ENCODE results near the gene RGS19.
A peak's percentile ranks its signal among the peaks of the same experiment; 100 is the strongest.
"Not testable (repeated sequence)": the region's sequence is repeated elsewhere in the genome, so short reads cannot be mapped to it uniquely, and the experiment has no call there.

Gene RGS19

DNA sequence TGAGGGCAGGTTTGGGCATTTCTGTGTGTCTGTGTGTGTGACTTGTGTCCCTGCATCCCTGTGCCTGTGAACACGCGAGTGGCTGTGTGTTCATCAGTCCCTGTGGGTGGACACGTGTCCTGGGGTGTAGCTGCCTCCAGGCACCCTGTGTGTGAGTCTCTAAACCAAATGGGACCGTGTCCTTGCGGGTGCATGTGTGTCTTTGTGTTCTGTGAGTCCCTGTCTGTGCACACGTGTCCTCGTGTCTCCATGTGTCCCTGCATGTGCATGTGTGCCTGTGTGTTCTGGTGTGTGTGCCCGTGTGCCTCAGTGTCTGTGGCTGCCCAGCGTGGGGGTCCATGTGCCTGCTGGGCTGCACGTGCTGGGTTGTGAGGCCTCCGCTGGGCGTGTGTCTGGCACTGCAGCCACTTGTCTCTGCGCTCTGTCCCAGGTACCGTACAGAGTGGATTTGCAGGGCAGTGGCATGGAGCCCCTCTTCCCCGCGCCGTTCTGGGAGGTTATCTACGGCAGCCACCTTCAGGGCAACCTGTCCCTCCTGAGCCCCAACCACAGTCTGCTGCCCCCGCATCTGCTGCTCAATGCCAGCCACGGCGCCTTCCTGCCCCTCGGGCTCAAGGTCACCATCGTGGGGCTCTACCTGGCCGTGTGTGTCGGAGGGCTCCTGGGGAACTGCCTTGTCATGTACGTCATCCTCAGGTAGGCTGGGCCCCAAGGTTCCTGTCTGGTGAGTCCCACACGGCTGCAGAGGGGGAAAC, 13.1 kb upstream of the RGS19 start:
- no peak for DNase-seq

DNA sequence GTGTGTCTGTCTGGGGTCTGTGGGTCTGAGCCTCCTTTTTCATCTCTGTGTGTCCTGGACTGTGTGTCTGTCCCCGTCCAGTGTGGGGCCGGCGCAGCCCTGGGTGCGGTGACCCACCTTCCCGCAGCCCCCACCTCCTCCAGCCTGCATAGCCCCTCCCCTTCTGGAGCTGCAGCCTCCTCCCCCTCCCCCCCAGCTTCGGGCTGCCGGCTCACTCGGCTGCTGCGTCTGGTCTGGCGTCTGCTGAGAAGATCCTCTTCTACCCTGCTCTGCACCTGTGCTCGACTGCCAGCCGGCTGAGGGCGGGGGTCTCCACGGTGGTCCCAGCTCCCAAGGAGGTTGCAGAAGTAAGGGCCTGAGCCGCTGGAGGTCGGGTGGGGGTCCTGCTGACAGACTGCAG, 12.5 kb upstream of the RGS19 start:
- DNase-seq = no peak

DNA sequence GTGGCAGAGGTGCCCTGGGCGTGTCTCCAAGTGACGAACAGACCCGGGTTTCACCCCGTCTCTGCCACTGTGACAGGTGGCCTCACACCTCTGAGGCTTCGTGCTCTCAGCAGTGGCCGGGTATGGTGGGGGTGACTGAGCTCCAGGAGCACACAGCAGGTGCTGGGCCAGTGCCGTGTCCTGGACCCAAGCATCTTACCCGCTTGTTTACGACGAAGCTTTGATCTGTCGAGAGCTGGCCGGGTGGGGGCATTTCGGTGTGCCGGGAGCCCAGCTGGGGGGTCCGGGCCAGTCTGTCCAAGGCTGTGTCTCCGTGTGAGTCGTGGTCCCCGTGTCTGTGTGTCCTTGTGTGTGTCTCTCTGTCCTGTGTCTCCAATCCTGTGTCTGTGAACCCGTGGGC, 12.0 kb upstream of the RGS19 start:
- DNase-seq = no peak

DNA sequence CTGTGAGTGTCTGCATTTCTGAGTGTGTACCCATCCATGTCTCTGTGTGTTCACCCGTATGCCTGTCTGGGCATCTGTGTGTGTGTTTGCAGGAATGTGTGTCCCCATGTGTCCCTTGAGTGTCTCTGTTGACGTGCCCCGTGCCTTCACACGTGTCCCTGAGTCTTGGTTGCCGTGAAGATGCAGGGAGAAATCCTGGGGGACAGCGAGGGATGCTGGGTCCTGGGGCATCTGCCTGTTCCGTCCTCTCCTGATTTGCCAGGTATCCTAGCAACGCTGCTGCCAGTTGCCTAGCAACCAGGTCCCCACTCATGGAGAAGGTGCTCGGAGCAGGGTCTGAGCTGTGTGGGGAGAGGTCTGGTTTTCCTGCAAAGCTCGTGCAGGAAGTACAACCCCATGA, 10.8 kb upstream of the RGS19 start:
- no peak for DNase-seq

DNA sequence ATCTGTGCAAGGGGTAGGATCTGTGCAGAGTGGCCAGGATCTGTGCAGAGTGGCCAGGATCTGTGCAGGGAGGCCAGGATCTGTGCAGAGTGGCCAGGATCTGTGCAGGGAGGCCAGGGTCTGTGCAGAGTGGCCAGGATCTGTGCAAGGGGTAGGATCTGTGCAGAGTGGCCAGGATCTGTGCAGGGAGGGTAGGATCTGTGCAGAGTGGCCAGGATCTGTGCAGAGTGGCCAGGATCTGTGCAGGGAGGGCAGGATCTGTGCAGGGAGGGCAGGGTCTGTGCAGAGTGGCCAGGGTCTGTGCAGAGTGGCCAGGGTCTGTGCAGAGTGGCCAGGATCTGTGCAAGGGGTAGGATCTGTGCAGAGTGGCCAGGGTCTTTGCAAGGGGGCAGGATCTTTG, 9.3 kb upstream of the RGS19 start:
- DNase-seq = not testable (repeated sequence)

DNA sequence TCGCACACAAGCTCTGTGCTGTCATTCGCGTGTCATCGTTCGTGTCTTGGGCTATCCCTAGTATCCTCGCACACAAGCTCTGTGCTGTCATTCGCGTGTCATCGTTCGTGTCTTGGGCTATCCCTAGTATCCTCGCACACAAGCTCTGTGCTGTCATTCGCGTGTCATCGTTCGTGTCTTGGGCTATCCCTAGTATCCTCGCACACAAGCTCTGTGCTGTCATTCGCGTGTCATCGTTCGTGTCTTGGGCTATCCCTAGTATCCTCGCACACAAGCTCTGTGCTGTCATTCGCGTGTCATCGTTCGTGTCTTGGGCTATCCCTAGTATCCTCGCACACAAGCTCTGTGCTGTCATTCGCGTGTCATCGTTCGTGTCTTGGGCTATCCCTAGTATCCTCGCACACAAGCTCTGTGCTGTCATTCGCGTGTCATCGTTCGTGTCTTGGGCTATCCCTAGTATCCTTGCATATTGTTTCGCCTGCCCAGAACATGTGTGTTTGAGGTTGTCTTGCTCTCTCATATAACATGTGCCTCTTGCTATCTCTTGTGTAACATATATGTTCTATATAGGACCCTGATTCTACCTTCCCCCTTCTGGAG, 8.0 kb upstream of the RGS19 start:
- DNase-seq = not testable (repeated sequence)

DNA sequence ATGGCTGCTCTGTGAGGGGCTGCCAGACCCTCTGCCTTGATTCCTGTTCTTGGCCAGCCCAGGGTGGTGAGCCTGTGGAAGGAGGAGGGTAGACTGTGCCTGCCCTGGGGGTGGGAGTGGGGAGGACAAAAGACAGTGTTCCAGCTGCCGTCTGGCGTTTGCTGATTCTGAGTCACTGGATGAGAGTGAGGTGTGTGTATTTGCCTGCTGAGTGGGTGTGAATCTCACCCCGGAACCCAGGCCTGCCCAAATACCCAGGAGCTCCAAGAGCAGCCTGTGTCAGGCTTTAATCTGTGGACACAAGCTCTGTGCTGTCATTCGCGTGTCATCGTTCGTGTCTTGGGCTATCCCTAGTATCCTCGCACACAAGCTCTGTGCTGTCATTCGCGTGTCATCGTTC, 7.5 kb upstream of the RGS19 start:
- no peak for DNase-seq

DNA sequence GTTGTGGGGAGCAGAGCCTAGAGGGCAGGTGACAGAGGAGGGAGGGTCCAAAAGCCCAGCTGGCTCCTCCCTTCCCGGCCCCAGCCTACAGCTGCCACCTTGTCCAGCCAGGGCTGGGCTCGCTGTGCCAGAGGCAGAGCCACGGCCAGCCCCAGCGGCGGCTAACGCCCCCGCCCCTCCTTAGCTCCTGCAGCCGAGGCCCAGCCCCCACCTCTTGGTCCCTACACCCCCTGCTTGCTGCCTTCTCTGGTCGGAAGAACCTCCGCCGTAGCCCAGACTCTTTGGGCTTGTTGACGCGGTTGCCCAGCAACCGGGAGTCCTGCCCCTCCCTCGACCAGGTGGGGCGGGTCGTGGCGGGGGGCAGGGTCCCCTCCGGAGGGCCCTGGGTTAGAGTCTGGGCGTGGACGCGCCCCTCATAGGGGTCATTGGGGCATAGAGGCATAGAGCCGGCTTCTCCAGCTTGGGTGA, 5.4 kb upstream of the RGS19 start:
- no peak for DNase-seq

DNA sequence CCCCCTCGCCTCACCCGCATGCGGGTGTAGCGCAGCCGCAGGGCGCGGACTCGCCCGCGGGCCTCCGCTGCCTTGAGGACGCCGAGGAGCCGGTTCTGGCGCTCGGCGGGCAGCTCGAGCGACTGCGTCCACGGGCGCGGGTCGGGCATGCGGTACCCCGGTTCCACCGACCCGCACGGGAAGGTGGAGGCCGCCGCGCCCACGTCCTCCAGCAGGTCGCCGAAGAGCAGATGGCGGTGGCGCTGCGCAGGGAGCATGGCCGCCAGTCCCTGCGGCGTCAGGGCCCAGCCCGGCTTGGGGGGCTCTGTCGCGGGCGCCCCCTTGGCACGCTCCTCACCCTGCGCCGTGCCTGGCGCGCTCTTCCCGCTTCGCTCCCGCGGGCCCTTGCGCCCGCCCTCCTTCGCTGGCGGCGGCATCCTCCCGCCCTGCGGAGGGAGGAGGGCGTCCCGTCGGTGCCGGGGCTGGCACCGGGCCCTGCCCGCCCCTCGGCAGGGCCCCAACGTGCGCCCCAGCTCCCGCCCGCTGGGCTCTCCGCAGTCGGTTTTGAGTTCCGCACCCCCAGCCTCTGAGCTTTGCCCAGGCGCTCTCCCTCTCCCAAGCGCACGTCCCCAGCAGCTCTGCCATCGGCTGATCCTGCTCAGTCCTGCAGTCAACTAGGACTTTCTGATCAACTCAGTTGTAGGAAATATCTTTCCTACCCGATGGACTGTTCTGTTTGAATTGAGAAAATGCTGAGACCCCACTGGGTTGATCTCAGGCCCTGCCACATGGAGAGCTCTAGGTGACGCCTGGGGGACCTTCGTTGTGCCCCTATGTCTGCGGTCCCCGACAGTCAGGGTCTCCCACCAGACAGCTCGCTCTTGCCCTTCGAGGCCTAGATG, 4.7 kb upstream of the RGS19 start, which contains the start of gene LKAAEAR1:
Gene LKAAEAR1 (minus strand): TSS at position 595 of the 881 bp plus-strand sequence. CDS start 179 bp downstream, at position 416.
- DNase-seq = no peak

DNA sequence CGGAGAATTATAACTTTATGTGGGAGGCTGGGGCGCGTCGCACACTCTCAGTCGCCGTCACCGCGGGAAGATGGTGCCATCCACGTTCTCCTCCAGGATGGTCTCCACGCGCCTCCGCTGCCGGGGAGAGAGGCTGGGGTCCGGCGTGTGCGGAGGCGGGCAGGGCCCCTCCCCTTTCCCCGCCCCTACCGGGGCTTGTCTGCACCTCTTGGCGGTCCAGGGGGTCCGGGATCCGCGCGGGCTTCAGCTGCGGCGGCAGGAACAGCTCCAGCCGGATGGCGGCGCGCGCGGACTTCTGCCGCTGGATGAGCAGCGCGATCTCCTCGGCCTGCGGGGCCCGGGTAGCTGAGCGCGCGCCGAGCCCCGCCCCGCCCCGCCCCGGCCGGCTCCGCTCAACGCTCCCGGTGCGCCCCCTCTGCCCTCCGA, 4.1 kb upstream of the RGS19 start:
- DNase-seq = peak; percentile 72

DNA sequence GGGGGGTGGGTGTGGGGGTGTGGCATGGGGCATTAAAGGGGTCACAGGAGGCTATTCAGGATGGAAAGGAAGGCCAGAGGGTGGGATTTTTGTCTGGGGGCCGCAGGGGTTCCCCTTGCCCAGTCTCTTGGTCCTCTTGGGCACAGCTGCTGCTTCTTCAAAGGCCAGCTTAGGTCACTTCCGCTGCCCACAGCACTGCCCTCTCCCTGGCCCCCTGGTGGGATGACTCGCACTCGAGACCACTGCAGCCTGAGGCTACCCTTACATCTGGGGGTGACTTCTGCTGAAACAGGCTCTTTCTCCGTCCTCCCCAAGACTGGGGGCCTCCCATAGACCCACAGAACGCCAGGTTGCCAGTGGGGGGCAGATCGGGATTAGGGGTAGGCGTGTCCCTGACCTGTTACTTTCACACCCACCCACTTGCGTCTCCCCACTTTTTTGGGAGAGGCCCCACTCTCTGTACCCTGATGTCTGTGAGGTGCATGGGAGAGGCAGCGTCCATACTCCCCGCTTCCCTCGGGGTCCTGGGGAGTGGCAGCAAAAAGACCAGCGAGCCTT, 3.6 kb upstream of the RGS19 start:
- DNase-seq = no peak

DNA sequence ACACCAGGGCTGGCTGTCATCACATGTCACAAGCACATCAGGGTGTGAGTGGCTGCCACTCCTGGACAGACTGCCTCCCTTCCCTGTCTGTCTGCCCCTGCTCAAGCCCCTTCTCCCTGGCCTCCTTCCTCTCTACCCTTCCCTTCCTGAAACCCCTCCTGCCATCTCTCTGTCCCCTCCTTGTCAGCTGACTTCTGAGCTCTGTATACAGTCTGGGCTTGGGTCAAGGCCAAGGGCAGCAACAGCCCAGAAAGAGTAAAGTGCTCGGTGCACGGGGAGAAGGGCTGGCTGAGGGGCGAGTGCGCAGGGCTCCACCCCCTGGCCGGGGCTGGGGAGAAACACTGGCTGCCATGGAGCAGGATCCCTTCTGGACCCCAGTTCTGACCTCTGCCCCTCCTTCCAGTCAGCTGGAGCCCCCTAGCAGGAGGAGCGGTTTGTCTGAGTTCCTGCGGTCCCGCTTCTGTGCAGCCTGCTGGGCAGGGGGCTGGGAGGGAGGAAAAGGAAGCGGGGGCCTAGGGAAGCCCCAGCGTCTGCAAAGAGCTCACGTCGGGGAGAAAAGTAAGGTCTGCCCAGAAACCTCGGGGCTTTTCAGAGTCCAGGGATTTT, 2.9 kb upstream of the RGS19 start:
- DNase-seq = no peak

DNA sequence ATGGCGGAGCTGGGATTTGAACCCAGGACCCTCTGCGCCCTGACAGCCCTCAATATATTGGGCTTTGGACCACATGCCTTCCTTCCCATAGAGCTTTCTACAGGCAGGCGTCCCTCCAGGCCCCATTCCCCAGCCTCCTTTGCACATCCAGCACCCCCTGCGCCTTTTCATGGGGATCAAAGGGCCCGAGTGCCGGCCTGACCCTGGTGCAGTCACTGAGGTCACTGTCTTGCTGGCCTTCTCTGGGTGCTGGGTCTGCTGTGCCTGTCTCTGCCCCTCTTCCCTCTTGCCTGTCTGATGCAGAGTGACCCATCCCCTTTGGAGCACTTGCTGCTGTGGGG, 2.3 kb upstream of the RGS19 start:
- DNase-seq = no peak

DNA sequence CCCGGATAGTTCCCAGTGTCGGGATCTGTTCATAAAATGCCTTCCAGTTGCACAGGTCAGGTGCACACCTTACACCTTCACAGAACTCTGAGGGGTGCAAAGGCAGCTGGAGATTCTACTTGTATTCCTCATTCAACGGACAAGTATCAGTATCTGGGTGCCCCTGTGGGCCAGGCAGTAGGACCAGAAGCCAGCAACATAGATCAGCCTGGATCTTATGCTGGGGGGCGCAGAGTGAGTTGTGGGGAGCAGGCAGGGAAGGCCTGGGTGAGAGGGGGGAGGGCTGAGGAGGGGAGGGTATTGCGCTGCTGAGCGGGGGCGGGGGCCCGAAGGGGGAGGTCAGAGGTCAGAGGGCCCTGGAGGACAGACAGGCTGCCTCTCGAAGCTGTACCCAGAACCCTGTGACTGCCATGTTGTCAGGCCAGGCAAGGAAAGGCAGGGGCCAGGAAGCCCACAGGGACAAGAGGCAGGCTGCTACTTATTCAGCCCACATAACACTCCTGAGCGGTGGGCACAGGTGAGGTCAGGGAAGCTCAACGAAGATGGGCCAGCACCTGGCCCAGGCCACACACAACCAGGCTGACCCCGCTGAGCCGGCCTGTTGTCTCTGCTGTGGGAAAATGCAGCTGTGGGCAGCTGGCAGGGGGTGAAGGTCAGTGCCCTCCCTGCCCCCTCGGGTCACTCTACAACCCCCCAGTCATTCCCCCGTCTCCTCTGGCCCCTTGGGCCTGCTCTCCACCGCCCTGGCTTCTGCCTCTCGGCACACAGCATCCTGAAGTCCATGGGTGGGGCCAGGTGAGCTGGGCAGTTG, 1.7 kb upstream of the RGS19 start:
- DNase-seq = no peak

DNA sequence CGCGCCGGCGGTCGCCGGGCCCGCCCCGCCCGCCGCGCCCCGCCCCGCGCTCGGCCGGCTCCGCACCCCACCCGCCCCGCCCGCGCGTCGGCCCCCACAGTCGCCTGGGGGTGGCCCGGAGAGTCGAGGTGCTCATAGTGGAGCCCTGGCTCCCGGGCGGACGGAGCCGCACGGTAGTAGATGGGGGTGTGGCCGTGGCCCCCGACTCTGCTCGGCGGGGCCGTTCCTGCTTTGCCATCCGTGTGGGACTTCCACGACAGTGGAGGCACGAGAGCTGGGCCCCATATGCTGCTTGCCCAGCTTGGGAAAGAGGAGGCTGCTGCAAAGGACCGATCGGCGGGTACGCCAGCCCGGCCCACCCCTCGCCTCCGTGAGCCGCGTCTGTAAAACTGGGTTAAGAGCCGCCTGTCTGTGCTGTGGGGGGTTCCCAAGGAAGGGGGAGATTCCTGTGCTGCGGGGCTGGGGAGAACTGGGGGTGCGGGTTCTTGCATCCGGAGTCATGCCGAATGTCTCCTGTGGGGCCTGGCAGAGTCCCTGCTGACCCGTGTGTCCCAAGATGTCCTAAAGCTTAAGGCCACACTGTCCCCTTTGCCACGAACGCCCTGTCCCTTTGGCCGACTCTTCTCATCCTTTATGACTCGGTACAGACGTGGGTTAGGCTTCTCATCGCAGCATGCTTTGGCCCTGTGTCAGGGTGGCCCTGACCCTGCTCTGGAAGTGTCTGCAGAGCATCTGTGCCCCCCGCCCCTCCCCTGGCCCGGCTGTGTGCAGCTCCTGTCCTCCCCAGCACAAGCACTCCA, 895 bp upstream of the RGS19 start, which contains the start of gene OPRL1:
Gene OPRL1 (plus strand): TSS at position 70 of the 800 bp plus-strand sequence. CDS start 12,639 bp downstream, outside the sequence.
- peak; percentile 66 for DNase-seq

DNA sequence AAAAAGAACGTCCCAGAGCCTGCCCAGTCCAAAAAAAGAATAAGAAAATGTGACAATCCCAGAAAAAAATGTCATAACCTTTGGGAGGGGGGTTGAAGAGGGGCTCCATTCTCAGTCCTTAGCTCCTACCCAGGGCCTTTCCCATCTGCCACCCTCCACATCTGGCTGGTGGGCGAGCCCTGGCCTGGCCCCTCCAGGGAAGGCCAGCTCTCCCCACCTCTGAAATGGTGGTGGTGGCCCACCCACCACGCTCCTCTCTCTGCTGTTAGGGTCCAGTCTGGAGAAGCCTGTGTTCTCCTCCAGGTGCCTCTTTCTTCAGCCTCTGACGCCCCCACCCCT, 415 bp downstream of the RGS19 start:
- no peak for DNase-seq

DNA sequence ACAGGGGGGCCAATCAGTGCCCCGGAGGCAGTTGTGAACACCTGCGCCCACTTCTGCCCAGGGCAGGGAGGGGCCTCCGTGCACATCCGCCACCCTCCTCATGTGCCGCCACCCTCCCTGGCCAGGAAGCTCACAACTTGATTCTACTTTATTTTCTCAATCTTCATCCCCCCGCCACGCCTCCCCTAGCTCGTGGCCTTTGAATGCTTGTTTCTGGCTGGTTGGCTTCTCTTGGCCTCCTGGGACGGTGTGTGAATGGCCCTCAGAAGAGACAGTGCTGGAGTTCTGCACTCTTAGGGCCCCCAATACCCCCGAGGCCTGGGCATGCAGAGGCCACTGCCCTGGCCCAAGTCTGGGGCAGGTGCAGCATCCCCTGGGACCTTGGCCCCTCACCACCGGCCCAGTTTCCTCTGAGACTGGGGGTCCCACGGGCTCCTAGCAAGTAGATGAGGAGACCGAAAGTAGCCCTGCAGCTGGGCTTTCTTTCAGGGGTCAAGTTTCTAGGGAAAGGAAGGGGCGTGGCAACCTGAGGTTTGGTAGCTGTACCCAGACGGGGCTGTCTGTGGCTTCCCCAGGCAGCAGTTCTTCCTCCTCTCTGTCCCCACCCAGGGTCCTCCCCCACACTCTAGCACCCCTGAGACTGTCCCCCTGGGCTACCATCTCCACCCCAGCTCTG, 1.3 kb downstream of the RGS19 start:
- DNase-seq = peak; percentile 63

DNA sequence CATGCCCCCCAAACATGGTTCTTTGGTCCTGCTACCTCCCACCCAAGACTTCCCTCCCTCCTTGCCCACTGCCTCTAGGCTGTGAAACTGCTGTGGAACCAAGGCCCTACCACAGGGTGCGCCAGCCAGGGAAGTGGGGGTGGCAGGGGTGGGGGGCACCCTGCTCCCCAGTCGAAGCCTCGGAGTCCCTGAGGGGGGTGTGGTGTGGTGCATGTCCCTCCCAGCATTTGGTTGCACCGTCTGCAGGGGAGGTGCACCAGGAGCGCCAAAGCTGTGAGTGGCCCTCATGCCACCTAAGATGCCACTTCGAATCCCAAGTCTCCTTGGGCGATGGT, 1.8 kb downstream of the RGS19 start:
- DNase-seq = no peak

DNA sequence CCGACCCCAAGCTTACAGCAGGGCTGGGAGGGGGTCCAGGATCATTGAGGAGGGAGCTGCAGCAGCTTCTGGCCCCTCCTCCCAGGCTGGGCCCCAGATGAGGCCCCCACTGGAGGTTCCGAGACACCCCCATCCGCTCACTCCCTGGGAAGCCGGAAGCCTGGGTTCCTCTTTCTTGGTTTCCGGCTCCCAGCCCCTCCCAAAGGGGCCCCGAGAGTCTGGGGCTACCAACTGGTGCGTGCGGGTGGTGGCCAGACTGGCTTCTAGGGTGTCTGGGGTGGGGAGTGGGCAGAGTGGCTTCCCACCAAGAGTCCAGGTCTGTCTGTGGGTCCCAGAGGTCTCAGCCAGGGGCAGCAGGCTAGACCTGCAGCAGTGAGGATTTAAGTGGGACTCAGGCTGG, 2.2 kb downstream of the RGS19 start:
- peak; percentile 42 for DNase-seq

Data from activated T-cell treated with anti-CD3 and anti-CD28 coated beads, Interleukin-2, amount 50 U/mL, for 1 hour (primary cell).